Germinal center (tissue), 1 donor: ENCODE results near the gene PGA5.

Source experiments
- DNase-seq: peaks from one replicate; pipeline ENCODE4 v3.0.0; 2012; ENCODE audit warnings: mixed read lengths, low spot score

Gene PGA5

DNA sequence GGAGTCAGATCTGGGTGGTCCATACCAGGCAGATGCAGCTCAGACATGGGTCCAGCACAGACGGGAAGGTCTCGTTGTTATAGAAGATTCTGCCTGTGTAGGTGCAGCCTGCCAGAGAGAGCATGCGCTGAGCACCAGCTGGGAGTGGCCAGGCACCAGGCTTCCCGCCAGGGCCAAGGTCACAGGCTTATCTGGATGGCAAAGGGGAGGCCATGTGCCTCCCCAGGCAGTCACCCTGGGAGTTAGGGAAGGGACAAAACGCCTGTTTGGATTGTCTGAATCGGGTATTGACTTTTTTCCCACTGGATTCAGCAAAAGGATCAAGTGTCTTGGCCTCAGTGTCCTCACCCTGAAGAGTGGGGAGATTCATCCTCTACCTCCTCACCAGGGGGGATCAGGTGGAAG is 26.5 kb downstream of the PGA5 start:
- no peak for DNase-seq

- no peak for DNase-seq
Observed at GRCh38 chr11:61268588-61269250, 27.7 kb downstream of the PGA5 start.

DNA sequence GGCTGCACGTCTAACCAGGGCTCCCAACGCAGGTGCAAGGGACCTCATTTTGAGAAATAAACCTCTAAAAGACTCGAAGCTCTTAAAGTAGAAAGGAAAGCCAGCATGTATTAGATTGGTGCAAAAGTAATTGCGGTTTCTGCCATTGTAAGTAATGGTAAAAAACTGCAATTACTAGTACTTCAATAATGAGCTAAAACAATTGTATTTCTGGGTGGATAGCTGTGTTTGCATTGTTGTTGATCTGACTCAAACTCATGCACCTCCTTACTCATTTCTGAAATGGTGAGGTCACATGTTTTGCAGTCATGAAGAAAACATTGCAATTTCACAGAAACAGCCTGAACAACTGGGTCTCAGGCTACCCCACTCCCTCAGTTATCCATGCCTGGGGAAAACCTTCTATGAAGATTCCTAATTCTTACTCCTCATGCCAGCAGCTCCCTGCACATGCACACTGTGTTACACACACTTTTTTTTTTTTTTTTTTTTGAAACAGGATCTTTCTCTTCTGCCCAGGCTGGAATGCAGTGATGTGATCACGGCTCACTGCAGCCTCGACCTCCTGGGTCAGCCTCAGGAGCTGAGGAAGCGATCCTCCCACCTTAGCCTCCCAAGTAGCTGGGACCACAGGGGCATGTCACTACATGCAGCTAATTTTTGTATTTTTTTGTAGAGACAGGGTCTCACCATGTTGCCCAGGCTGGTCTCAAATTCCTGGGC is 29.5 kb downstream of the PGA5 start:
- no peak for DNase-seq

DNA sequence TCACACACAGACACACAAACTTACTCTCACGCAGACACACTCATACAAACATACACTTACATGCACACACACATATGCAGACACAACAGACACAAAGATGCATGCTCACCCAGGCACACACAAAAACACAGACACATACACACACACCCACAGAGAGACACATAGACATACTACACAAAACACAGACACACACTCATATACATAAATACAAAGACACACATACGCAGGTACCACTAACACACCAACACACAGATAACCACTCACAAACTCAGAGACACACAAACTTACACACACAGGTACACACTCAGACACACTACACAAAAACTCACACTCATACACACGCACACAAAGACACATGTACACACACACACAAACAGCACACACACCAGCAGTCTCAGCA is 31.8 kb downstream of the PGA5 start:
- DNase-seq: no peak

GRCh38 chr11:61273178-61274078 is 32.5 kb downstream of the PGA5 start:
- DNase-seq: no peak

DNA sequence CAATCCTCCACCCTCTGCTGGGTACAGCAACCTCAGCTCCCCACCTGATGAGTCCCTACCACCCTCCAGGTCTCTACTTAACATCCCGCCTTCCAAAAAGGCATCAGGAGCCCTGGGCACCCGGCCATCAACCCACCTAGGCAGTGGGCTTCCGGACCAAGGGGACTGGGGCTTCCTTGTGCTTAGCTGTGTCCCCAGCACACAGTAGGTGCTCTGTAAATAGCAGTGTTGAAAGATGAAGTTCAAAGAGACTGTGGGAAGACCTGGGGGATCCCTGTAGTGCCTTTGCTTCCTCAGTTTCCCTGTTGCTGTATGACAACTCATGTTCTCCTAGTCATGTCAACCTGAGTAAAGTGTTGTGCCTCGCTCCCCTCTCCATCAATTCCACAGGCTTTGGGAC is 33.1 kb downstream of the PGA5 start:
- DNase-seq: no peak

DNA sequence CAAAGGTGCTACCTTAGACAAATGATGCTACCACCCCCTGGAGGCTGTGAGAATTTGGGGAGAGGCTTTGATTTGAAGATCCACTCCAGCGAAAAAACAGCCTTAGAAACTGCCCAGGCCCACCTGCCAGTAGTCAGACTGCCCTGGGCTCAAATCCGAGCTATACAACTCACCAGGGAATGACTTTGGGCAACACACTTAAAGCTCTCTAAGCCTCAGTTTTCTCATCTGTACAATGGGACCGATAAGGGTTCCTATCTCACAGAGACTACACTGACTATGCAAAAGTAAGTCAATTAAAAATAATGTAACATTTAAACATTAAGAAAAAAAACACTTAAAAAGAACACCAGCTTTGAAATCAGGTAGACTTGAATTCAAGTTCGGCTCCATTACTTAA is 34.2 kb downstream of the PGA5 start:
- DNase-seq: no peak

DNA sequence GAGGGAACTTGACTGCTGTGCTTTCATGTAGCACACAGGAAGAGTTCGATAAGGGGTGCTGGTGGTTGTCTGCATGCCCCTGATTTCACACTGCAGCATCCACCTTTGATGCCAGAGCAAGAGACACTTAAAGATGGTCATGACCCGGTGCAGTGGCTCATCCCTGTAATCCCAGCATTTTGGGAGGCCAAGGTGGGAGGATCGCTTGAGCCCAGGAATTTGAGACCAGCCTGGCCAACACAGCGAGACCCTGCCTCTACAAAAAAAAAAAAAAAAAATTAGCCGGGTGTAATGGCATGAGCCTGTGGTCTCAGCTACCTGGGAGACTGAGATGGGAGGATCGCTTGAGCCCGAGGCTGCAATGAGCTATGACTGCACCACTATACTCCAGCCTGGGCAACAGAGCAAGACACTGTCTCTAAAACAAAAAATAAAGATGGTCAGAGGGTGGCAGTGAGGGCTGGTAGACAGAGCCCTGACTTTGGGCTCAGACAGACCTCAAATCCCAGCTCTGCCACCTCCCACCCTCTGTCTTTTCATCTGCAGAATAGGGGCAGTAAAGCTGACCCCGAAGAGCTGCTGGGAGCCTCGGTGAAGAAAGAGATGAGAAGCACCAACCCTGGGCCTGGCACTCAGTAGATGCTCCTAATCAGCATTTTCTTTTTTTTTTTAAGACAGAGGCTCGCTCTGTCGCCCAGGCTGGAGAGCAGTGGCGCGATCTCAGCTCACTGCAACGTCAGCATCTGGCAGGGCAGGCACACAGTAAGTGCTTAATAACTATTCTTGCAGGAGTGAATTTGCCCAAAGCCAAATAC is 36.4 kb downstream of the PGA5 start:
- DNase-seq: no peak

DNA sequence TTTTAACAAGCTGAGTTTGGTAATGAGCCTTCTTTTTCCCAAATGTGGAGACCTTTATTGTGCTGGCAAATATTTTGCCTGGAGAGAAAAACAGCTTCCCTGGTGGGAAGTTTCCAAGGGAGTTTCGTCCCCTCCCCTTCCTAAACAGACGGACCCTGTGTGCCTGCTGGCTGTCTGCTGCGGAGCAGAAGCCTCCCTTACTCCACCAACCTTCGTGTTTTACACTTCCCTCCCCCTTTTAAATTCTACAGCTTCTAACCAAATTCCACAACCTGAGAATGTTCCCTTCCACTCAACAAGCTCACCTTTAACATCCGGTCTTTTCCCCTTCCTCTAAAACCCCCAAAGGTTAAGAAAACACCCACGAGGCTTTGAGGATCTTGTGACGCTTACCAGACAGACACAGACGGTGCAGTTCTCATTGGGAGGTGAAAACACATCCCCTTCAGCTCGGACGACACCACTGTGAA is 37.1 kb downstream of the PGA5 start:
- DNase-seq: no peak

DNA sequence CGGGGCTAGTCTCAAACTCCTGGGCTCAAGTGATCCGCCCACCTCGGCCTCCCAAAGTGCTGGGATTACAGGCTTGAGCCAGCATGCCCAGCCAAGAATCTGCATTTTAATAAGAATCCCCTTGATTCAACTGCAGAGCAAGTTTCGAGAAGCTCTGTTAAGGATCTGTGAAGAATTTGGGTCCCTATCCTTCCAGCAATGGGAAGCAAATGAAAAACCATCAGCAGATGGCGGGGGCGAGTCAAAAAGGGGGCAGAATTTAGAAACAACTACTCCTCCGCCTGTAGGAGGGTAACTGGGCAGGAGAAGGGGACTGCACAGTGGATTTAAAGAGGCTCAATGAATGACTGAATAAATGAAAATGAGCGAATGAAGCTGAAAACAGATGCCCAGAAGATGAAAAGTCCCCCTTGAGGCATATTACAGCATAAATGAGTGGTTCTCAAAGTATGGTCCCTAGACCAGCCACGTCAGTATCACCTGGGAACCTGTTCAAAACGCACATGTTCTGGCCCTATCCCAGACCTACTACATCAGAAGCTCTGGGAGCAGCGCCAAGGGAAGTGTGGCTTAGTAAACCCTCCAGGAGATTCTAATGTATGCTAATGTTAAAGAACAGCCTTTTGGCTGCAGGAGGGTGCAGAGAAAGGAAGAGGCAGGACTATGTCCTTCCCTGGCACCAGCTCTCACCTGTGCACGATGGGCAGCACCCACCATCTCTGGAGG is 39.1 kb downstream of the PGA5 start:
- DNase-seq: no peak

GRCh38 chr11:61280883-61281580 is 40.1 kb downstream of the PGA5 start:
- DNase-seq: no peak

- DNase-seq: peak; percentile 63
Observed at GRCh38 chr11:61281581-61282250, 40.7 kb downstream of the PGA5 start.

DNA sequence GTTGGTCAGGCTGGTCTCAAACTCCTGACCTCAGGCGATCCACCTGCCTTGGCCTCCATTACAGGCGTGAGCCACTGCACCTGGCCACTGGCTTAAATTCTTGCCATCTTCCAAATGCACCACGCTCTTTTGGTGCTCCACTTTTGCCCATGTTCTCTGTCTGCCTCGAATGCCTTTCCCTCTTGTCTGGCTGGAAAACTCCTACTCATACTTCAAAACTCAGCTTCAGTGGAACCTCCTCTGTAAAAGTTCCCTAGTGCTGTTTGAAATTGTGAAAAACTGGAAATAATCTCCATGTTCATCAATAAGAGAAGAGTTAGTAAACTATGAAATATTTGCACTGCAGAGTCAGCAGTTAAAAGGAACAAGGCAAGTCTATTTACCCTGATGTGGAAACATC is 42.6 kb downstream of the PGA5 start:
- no peak for DNase-seq

DNA sequence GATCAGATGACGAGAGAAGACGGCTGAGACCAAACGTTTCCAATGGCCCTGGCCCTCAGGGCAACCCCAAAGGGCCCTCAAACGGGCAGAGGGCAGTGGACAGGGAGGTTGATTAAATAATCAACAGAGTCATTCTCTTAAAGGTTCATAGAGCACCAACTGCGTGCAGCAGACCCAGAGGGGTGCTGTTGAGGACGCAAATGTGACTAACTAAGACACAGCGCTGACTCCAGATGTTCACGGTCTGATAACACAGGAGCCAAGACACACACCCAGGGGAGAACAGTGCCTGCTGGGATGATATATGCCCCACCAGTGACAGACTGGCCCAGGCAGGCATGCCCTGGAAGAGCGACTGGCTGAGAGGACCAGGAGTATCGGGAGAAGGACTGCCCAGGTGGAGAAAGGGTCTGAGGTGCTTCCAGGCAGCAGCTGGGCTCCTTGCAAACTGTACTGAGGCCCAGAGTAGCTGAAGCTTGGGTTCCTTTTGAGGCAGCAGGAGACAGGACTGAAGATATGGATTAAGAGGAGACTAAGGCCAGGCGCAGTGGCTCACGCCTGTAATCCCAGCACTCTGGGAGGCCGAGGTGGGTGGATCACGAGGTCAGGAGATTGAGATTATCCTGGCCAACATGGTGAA is 46.5 kb downstream of the PGA5 start:
- no peak for DNase-seq

GRCh38 chr11:61290905-61291690 is 50.1 kb downstream of the PGA5 start:
- DNase-seq: peak; percentile 12

- DNase-seq: no peak
Observed at GRCh38 chr11:61292356-61292755, 51.4 kb downstream of the PGA5 start.

- peak; percentile 43 for DNase-seq
Observed at GRCh38 chr11:61293867-61294716, 53.1 kb downstream of the PGA5 start.
